ENCODE measurements around the gene TSSC4. TPM values are rescaled to one million over a fixed set of nuclear protein-coding genes. Genes with fewer than 3 reads are reported as not detected.

The TSSC4 gene
- polyA plus RNA-seq, 3 donors = 40.1 to 55.8 (median 49.4) TPM

DNA sequence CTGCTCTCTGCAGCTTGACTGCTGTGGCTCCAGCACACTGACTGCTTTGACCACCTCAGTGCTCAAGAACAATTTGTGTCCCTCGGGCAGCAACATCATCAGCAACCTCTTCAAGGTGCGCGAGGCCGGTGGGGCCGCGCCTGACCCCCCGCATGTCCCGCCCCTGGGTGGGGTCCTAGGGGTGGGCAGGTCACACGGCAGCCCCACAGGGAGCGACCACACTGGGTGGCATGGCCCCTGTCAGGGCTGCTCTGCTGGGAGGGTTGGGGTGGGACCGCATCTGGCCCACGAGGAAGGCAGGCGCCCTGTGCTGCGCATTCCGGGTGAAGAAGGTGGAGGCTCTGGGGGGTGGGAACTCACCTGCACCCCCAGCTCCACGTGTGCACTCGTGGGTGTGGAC, 4.7 kb upstream of the TSSC4 start:
- no peak for DNase-seq

DNA sequence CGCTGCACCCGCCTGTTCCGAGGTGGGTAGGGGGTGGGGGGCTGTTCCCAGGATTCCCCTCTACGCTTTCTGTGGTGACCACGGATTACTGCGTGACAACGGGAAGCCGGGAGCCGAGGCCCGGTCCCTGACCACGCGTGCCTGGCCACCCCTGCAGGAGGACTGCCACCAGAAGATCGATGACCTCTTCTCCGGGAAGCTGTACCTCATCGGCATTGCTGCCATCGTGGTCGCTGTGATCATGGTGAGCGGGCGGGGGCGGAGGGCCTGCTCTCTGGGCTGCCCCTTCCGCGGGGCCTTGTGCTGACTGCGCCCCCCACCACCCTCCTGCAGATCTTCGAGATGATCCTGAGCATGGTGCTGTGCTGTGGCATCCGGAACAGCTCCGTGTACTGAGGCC, 4.1 kb upstream of the TSSC4 start:
- no peak for DNase-seq

DNA sequence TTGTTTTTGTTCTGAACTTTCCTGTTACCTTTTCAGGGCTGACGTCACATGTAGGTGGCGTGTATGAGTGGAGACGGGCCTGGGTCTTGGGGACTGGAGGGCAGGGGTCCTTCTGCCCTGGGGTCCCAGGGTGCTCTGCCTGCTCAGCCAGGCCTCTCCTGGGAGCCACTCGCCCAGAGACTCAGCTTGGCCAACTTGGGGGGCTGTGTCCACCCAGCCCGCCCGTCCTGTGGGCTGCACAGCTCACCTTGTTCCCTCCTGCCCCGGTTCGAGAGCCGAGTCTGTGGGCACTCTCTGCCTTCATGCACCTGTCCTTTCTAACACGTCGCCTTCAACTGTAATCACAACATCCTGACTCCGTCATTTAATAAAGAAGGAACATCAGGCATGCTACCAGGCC, 3.5 kb upstream of the TSSC4 start:
- no peak for DNase-seq

DNA sequence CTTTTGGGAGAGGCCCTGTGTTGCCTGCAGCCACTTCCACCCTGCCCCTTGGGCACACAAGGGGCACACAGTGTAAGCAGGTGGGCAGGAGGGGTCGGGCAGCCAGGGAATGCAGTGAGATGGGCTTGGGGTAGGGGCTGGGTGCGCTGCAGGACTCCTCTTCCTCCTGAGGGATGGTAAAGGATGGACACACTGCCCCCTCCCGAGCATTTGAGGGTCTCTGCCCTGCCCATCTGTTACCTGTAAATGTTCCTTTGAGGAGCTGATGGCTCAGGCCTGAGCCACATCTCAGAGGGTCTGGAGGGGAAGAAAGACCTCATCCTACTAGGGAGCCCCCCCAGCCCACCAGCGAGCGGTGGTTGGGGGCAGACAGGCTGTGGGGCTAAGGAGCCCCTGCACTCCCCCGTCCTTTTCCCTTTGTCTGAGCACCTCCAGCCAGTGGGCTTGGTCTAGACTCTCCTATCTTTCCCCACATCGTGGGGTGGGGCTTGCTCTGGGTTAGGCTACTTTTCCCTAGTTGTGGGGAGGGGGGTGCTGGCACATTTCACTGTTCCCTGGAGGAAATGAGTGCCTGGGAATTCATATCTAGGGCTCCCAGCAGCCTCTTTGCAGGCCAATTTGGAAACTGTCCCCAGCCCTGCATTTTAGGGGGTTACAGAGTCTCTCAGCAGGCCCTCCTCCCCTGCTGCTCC, 1.7 kb upstream of the TSSC4 start:
- DNase-seq = no peak

DNA sequence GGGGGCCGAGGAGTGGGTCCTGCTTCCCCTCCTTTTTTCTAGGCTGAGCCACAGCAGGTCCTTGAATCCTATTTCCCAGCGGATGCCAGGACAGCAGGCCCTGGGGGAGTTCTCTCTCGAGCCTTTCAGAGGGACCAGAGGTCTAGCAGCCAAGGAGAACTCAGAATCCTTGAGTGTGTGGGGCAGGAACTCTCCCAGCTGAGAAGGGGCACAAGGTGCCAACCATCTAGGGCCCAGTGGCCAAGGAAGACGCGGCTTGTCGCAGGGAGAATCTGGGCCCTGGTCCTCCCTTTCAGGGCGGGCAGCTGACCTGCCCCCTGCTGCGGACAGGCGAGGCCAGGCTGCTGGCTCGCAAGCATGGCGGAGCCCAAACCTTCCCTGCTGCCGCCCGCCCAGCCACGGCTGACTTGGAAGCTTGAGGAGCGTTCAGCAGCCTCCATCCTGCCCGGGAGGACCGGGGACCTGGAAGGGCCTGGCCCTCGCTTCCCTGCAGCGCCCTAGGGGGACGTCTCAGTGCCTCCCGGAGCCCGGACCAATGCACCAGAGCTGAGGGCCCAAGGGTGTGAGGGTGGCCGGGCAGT, 972 bp upstream of the TSSC4 start:
- DNase-seq = no peak

DNA sequence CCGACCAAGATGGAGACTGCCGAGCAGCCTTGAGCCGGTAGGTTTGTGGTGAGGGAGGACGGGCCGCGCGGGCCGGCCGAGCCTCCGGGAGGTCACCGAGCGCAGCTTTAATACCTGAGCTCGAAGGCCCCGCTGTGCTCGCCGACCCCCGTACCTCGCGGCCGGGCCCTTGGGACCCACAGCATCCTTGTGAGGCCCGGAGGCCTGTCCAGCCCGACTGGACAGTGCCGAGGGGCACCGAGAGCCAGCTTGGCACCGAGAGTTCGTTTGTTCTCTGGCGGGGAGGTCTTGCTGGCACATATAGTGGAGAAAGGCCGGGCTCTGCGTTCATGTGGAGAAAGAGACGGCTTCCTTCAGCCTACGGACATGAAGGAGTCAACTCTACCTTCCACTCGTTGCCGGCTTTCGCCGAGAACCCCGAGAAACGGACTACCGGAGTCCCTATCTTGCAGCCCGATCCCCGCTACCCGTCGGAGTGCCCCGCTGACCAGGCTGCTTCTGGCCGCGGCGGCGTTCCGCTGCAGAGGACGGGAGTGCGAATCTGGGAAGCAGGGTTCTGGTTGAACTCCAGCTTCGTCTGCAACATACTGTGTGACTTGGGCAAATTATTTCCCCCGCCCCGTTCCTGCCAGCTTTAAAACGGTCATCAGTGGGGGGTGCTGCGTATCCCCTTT, 349 bp downstream of the TSSC4 start:
- no peak for DNase-seq

DNA sequence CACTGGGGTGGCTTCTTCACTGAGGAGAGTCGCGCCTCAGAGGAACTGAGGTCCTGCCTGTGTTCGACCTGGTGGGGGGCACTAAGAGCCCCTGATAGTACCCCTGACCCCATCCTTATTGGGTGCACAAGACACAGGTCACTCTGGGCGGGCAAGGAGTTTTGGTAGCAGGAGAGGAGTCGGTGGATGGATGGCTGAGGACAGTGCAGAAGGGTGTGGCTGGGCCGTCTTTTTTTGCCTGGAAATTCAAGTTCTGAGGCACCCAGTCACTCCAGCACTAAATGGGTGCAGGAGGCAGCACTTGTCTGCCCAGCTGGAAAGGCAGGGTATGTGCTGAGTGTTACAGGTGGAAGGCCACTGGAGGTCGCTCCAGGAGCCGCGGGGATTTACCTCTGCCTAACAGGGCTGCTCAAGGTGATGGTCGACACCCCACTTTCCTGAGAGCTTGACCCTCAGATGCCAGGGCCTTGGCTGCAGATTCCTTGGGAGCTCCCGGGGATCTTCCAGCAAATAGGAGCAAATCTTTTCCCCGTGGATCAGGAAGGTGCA, 960 bp downstream of the TSSC4 start:
- no peak for DNase-seq

DNA sequence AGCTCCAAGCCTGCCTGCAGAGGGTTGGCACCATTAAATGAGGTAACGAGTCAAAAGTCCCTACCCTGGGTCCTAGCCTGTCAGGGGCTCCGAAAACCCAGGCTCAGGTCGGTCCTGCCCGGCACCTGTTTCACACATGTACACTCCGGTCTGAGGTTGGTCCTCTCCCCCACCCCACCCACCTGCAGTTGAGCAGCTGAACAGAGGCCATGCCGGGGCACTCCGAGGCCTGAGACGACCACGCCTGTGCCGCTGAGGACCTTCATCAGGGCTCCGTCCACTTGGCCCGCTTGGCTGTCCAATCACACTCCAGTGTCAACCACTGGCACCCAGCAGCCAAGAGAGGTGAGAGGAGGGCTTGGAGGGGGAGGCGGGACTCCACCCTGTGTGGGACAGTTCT, 1.6 kb downstream of the TSSC4 start:
- DNase-seq = no peak

DNA sequence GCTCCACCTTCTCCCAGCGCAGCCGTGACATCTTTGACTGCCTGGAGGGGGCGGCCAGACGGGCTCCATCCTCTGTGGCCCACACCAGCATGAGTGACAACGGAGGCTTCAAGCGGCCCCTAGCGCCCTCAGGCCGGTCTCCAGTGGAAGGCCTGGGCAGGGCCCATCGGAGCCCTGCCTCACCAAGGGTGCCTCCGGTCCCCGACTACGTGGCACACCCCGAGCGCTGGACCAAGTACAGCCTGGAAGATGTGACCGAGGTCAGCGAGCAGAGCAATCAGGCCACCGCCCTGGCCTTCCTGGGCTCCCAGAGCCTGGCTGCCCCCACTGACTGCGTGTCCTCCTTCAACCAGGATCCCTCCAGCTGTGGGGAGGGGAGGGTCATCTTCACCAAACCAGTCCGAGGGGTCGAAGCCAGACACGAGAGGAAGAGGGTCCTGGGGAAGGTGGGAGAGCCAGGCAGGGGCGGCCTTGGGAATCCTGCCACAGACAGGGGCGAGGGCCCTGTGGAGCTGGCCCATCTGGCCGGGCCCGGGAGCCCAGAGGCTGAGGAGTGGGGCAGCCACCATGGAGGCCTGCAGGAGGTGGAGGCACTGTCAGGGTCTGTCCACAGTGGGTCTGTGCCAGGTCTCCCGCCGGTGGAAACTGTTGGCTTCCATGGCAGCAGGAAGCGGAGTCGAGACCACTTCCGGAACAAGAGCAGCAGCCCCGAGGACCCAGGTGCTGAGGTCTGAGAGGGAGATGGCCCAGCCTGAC, 2.5 kb downstream of the TSSC4 start:
- no peak for DNase-seq

DNA sequence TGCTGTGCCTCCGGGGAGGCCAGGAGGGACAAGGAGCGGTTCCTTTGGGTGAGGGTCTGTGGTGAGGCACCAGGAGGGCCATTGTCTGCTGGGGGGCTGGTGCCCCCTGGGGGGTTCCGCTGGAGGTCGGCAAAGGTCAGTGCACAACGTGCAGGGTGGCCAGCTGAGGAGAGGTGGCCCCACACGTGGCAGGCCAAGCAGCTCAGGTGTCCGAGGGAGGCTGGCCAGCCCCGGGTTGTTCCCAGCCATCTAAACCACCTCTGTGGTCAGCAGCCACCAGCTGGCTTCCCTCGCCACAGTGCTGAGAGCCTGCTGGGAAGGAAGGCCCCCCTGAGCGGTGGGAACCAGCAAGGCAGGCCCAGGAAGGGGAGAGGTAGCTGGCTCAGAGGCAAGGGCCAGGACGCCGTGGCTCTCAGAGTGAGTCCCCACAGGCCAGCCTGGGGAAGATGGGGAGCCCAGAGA, 4.2 kb downstream of the TSSC4 start:
- DNase-seq = no peak

DNA sequence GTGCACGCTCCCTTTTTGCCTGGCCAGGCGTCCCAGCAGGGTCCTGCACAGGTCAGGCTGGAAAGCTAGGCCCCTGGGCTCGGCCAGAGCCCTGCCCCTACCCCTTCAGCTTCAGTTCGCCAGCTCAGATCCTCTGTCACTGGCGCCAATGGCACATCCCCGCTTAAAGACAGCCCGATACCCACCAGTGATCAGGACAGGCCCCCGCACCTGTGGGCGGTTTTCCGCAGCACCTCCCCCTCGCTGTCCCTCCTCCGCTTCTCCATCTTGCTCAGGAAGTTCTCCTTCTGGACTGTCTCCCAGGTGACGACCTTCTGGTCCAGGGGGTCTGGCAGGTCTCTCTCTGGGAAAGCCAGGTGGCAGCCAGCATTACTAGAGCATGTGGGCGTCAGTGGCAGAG, 5.9 kb downstream of the TSSC4 start:
- peak; percentile 76 for DNase-seq

DNA sequence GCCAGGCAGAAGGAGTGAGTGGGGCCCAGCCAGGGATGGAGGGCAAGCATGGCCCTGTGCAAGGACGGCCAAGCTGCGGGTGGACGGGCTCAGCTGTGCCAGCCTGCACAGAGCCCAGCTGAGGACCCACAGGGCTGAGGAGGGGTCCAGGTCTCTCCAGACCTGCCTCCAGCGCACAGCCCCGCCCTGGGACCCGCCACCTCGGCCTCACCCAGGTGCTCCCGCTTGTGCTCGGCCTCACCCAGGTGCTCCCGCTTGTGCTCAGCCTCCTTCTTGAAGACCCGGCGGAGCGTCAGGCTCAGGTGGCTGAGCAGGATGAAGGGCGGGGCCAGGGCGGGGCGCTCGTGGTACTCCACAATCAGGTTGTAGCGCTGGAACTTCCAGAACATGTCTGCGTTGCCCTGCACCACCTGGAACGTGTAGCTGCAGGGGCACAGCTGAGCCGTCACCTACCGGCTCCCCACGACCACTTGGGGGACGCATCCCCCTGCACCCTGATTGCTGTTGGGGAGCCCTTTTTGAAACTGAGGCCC, 6.4 kb downstream of the TSSC4 start:
- no peak for DNase-seq

DNA sequence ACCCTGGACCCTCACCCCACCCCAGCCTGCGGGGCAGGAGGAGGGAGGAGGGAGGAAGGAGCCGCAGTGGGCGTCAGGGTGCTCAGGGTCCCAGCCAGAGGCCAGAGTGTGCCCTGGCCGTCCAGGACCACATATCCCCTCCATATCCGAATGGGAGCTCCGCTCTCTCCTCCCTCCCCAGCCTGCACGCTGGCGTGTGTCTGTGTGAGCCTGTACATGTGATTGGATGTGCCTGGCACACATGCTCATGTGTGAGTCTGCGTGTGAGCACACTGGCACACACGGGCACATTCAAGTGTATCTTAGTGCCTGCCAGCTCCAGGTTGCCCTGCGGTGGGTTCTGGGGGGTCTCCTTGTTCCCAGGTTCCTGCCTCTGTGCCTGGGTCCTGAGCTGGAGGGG, 8.1 kb downstream of the TSSC4 start:
- no peak for DNase-seq

DNA sequence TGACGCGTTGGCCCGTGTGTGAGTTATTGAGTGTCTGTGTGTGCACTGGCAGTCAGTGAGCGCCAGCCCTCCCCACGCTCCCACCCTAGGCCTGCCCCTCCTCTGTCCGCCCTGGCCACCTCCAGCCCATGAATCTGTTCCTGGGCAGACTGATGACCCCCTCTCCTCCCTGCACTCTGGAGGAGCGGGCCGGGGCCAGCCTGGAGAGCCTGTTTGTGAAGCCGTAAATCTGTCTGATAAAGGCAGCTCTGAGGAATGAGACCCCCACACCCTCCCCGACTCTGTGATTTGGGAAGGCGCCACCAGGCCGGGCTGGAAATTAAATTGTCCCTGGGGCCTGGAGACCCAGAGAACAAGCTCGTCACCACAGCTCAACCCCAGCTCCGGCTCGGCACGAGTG, 8.6 kb downstream of the TSSC4 start:
- peak; percentile 95 for DNase-seq

DNA sequence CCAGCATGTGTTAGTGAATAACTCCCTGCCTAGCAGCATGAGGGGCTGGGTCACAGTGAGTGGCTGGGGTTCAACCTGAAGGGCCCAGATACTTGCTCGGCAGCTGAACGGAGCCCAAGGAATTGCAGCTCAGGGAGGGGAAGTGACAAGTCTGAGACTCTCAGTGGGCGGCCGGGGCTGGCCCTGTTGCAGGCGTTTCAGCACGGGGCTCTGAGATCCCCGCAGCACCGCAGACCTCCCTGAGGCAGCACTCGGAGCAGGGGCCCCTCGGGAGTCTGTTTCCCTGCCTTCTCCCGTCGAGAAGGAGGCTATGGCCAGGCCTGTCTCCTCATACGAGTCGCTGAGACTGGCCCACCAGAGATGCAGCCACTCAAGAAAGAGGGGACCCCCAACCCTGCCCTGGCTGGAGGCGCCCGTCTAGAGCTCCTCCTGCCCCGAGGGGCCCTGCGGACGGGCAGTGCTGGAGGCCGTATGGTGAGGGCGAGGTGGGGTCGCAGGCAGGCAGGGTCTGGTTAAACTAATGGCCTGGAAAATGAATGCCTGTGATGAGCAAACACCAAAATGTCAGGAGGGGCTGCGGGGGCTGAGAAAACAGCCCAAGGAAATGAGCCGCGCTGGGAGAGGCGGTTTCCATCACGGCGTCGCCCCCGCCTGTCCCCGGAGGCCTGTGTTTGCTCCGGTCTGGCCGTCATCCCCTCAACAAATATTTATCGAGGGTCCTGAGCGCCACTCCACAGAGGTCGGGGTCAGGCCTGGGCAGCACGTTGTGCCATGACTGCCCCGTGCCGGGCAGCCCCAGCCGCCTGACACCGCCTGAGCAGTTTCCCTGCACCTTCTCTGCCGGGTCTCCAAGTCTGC, 9.3 kb downstream of the TSSC4 start:
- peak; percentile 86 for DNase-seq

DNA sequence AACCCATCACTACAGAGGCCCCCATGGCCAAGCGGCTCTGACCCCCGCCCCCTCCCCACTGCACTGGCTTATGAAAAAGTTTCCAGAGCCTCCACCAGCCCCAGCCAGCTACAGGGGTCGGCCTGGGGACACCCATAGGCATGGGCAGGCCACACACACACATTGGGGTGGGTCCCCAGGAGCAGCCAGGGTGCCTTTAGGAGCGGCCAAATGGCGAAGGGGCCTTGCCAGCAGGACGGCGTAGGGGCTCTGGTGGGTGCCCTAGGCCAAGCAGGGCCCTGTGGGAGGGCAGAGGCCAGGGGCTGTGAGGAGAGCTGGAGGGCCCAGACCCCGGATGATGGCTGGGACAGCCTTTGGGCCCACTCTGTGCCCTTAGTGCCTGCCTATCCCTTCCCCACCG, 10.1 kb downstream of the TSSC4 start:
- no peak for DNase-seq

DNA sequence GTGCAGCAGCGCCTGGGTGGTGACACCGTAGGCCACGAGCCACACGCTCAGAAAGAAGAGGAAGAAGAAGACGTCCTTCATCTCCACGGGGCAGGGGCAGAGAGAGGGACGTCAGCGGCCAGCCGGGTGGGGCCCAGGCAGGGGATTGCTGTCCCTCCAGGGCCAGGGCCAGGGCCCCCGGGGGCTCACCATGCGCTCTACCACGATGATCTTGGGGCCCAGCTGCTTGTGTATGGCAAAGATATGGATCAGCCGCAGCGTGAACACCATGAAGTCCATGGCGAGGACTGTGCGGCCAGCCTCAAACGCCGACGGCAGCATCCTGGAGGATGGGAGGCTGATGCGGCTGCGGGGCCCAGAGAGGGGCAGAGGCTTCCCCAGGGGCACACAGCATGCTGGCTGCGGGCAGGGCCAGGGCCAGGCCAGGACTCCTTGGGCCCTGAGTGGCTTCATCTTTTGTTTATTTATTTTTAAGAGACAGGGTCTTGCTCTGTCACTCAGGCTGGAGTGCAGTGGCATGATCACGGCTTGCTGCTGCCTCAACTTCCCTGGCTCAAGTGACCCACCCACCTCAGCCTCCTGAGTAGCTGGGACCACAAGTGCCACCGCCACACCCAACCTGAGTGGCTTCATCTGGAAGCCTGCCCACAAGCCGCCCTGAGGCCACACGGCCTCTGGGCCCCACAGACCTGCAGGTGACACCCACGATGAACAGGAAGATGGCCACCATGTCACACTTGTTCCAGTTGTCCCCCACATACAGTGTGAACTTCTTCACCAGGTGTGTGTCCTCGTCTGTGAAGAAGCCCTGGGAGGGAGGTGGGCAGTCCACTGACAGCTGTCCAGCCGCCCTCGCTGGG, 11.1 kb downstream of the TSSC4 start:
- no peak for DNase-seq

DNA sequence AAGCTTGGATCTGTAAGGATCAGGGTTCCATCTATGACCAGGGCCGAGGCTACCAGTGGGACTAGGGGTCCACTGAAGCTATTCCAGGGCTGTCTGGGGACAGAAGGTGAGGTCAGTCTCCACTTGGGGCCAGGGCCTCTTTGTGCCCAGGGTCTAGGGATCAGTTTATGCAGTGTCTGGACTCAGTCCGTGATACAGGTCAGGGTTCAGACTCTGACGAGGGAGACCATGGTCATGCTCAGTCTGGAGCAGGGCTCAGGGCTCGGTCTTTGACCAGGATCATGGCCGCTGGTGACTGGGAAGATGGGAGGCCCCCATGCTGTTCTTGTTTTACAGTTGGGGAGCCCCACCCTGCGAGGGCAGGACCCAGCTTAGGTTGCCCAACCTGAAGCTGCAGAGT, 11.8 kb downstream of the TSSC4 start:
- DNase-seq = no peak

DNA sequence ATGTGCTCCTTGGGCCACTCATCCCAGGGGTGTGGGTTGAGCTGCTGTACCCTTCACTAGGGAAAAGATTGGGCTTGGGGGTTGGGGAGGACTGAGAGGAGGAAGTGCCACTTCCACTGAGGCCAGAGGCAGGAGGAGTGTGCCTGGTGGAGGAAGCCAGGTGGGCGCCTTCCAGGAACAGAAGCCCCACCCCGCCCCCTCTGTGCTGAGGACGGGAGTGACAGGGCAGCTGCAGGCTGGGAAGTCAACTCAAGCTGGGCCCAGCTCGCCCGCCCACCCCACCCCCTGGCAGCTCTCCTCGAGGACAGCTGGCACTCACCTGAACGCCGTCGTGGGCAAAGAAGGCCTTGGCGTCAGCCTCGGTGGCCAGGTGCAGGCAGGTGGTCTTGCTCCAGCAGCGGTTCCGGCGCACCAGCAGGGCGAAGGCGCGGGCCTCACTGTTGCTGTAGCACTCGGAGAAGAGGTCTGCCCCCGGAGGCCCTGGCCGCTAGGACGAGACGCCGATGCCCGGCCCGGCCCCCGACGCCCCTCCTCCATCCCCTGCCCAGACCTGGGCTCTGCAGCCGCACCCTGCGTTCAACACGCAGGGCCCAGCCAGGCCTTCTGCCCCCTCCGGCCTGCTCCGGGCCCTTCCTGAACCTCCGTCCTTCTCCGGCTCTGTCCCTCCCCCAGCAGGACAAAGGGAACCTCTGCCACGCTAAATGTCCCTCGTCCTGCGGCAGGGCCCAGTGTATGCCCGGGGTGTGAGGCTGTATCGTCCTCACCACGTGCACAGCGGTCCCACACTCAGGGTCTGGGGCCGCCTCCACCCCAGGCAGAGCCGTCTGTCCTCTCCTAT, 13.4 kb downstream of the TSSC4 start:
- DNase-seq = no peak

All from renal pelvis (tissue), 4 donors.